ENCODE measurements around the gene KDELR3.

GRCh38 chr22:38469306-38469781 is 1.4 kb downstream of the KDELR3 start:
- TF ChIP-seq CTCF (IDR thresholded peaks at IDR 0.05; ENCODE audit: insufficient read depth, low read depth, low read length) (no peak), EZH2 (IDR thresholded peaks at IDR 0.05; ENCODE audit: insufficient read depth, low read length) (no peak)

All from astrocyte (in vitro differentiated cells and primary cell).